GM19324 (cell line): ENCODE results near the gene SLC30A10.
"Not testable (repeated sequence)": the region's sequence is repeated elsewhere in the genome, so short reads cannot be mapped to it uniquely, and the experiment has no call there.

Experiments used
- ATAC-seq: cut with Tn5 transposase; IDR thresholded peaks from one replicate; pipeline ENCODE4 v1.9.1; 2021; ENCODE audit warnings: mild to moderate bottlenecking, moderate library complexity; ENCODE audit not compliant: unreplicated experiment, low FRiP score

The SLC30A10 gene

GRCh38 chr1:219927956-219928790 lies at the start of gene SLC30A10:
SLC30A10 (minus strand) TSS chr1:219928557; CDS start chr1:219928440, 117 bp downstream.
- peak; percentile 47 for ATAC-seq

DNA sequence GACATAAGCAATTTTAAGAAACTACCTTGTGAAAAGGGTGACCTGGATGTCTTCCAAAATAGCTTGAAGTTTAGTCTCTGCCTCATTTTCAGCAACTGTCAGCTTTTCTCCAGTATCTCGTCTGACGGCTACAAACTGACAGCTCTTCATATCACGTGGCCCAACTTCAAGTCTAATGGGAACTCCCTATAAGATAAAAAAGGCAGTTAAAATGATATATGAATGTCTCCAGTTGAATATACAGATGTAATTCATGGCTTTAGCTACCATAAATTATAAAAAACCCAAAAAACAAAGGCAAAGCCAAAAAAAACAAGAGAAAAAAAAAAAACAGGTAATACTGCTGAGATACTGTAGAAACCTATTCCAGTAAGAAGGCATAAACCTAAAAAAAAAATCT lies 44.9 kb upstream of the SLC30A10 start:
- ATAC-seq = no peak

DNA sequence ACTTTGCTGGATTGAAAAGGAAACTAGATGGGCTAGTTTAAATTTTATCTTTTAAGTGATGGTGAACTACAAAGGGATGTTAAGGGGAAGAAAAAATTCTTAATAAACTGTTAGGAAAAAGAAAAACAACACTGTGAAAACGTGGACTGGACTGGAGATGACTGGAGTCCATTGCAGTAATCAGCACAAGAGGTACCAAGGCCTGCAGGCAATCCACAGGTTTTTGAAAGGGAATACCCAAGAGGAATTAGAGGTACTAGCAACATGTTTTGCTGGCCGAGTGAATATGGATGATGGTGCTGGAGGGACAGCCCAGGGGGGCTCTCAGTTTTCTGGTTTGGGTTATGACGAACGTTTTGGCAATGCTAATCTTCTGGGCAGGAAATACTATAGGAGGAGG lies 39.0 kb upstream of the SLC30A10 start:
- no peak for ATAC-seq

DNA sequence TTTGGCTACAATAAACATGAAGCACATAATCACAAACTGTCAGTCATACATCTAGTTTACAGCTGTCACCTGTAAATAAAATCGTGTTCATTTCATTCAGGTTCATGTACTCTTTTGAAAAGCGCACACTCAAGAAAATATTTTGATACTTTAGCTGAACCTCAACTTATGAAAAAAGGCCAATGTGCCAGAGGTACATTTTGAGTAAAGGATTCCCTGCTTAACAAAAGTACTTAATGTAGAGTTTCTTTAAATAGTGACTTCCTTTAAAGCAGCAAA lies 37.7 kb upstream of the SLC30A10 start:
- ATAC-seq = no peak

GRCh38 chr1:219965285-219966070 lies 37.1 kb upstream of the SLC30A10 start:
- ATAC-seq = no peak

DNA sequence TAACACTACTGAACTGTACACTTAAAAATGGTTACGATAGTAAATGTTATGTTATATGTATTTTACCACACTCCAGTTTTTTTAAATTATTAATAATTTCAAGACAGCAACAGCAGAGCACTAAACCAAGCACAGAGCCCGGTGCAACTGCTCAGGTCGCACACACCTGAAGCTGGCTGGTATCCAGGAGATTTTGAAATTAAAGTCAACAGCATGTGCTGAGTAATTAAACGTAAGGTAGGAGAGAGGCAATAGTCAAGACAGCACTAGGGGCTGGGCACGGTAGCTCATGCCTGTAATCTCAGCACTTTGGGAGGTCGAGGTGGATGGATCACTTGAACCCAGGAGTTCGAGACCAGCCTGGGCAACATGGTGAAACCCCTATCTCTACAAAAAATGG lies 35.1 kb upstream of the SLC30A10 start:
- no peak for ATAC-seq

DNA sequence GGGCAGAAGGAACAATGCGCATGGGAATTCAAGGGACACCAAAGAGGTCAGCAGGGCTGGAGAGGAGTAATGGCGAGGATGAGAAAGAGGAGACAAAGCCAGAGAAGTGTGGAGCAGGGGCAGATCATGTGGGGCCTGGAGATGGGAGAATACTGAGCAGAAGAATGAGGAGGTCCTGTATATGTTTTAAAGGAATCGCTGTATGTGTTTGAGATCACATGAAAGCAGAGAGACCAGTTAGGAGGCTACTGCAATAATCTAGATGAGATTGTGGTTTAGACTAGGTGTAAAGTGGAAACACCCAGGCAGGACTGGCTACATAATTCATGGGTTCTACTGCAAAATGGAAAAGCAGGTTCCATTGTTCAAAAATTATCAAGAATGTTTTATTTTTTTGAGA lies 33.3 kb upstream of the SLC30A10 start:
- ATAC-seq = no peak

- ATAC-seq = no peak
Observed at GRCh38 chr1:219959540-219960203, 31.3 kb upstream of the SLC30A10 start.

DNA sequence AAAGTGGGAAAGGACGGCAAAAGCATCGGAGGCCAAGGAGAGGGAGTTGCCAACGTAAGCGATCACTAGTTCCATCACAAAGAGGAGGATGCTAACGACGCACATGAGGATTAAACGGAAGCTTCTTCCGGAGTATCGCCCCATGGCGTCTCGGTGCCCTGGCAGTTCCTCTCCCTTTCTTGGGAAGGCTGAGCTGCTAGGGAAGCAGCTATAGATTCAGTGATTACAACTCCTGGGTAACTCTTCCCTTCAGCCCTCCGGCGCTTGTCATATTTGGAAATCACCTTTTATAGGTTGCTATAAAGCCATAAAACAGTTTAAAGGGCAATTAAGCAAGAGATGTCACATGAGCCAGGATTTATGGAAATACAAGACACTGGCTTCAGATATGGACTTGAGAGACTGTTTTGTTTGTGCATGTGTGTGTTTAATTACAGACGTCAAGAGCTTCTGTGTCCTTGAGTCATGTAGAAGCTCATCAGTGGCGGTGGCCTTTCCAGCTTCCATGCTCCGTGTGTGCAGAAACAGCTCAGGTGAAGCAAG lies 30.6 kb upstream of the SLC30A10 start:
- ATAC-seq = no peak

GRCh38 chr1:219954736-219955421 lies 26.5 kb upstream of the SLC30A10 start:
- ATAC-seq = no peak

- no peak for ATAC-seq
Observed at GRCh38 chr1:219954052-219954451, 25.7 kb upstream of the SLC30A10 start.

DNA sequence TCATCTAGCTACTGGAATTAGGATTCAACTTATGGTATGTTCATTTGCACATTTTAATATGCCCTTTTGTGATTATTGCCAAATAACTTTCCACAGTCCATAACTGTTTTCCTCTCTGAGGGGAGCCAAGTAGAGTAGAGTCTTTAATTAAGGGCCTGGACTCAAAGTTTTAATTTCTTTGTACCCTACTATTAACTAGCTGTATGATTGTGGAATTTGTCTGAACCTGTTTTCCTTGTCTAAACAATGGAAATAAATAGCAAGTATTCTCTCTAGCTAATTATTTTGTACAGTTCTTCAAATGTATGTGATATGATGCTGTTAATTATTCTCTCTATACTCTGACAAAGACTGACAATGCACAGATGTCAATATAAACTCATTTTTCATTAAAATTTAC lies 24.0 kb upstream of the SLC30A10 start:
- ATAC-seq = no peak

DNA sequence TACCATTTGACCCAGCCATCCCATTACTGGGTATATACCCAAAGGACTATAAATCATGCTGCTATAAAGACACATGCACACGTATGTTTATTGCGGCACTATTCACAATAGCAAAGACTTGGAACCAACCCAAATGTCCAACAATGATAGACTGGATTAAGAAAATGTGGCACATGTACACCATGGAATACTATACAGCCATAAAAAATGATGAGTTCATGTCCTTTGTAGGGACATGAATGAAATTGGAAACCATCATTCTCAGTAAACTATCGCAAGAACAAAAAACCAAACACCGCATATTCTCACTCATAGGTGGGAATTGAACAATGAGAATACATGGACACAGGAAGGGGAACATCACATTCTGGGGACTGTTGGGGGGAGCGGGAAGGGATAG lies 20.9 kb upstream of the SLC30A10 start:
- ATAC-seq = not testable (repeated sequence)

DNA sequence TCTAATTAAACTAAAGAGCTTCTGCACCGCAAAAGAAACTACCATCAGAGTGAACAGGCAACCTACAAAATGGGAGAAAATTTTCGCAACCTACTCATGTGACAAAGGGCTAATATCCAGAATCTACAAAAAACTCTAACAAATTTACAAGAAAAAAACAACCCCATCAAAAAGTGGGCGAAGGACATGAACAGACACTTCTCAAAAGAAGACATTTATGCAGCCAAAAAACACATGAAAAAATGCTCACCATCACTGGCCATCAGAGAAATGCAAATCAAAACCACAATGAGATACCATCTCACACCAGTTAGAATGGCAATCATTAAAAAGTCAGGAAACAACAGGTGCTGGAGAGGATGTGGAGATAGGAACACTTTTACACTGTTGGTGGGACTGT lies 20.4 kb upstream of the SLC30A10 start:
- not testable (repeated sequence) for ATAC-seq

GRCh38 chr1:219945795-219946194 lies 17.4 kb upstream of the SLC30A10 start:
- ATAC-seq = no peak

DNA sequence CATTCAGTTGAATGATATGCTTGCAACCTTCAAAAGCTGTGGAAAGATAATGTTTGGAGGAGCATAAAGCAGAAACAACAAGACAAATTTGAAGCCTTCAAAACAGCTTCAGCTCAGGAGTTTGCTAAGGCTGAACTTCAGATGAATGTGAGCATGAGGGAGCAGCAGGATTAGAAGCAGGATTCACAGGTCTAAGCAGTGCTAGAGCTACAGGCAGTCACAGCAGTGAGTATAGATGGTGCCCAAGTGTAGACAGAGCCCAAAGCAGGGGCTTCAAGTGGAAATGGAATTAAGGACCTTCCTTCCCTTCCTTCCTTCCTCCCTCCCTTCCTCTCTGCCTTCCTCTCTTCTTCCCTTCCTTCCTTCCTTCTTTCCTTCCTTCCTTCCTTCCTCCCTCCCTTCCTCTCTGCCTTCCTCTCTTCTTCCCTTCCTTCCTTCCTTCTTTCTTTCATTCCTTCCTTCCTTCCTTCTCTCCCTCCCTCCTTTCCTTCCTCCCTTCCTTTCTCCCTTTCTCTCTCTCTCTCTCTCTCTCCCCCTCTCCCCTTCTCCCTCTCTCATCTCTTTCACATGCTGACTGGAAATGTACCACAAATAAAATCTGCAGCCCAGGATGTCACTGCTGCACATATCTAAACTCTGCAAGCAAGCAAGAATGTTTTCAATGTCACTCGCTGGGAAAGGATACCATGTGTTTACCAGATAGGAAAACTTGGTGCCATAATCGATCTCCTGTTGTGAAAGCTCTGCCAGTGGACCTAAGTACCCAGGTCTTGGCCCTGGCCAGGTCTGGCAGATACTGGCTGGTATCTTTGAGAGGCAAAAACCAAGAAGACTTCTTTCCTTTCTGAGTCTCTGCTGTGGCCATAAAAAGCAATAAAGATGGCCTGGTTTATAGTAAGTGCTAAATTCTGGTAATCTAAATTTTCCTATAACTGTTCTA lies 13.1 kb upstream of the SLC30A10 start:
- ATAC-seq = no peak

DNA sequence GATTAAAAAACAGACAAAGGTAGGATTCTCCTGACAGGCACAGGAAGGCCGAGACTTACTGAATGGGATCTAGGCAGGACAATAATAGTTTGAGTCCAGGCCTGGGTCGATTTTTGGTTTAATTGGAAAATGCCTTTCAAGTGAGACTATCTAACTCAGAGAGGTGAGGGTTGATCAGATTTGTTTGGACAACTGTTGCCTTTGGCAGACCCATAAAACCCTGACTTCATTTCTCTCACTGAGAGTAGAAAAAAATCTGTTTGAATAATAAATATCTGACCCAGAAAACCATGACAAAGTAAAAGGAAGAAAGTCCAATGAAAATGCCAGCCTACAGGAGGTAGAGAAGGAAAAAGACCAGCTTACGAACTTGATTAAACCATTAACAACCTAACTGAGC lies 12.3 kb upstream of the SLC30A10 start:
- no peak for ATAC-seq

- ATAC-seq = no peak
Observed at GRCh38 chr1:219938706-219939105, 10.3 kb upstream of the SLC30A10 start.

GRCh38 chr1:219933763-219934162 lies 5.4 kb upstream of the SLC30A10 start:
- not testable (repeated sequence) for ATAC-seq
